Posterior vena cava (tissue), 2 donors: ENCODE measurements around the gene ANO6. TPM values are rescaled to one million over a fixed set of nuclear protein-coding genes. Genes with fewer than 3 reads are reported as not detected.

ENCODE experiments used
- DNase-seq: peaks from one replicate; pipeline ENCODE4 v3.0.0-alpha.2; 2020; ENCODE audit warnings: low spot score
- intact Hi-C, 2 donors: fragments of 100-400 bp; cut with DNase I; formaldehyde crosslinking; loops; one replicate each; pipeline versions ENCODE4 v1.14.1 to v1.14.2; 2022 to 2023
- total RNA-seq, 2 donors: library from RNA; stranded (reverse); fragmentation: NEBNext Ultra II Directional; extraction: Animal tissue kit (Norgen Biotek cat#: 25700); gene quantifications; one replicate each; pipeline ENCODE4 v1.2.1, GENCODE V29; 2021
- donor health status: DM: yes; HTN: yes; CAD: no.
- donor health status: DM: yes; HTN: yes; CAD: no.

ANO6 gene
- total RNA-seq, 2 donors from 2014 or later, result 74.8 to 76.6 TPM

DNA sequence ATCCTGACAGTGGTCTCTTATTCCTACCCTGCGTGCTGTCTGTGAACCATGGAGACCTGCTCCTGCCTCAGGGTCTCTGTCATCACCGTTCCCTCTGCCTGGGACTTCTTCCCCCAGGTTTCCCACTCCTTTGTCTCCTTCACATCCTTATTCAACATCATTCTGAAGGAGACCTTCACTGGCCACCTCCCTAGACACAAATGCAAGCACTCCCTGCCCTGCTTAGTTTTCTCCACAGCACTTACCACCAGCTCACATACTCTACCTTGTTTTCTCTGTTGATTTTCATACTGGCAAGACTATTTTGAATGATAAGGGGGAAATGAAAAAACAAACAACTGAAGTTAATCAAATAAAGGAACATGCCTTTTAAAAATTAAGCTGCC lies 192.8 kb downstream of the ANO6 start:
- intact Hi-C loops, result no loop called here
- DNase-seq, result no peak

DNA sequence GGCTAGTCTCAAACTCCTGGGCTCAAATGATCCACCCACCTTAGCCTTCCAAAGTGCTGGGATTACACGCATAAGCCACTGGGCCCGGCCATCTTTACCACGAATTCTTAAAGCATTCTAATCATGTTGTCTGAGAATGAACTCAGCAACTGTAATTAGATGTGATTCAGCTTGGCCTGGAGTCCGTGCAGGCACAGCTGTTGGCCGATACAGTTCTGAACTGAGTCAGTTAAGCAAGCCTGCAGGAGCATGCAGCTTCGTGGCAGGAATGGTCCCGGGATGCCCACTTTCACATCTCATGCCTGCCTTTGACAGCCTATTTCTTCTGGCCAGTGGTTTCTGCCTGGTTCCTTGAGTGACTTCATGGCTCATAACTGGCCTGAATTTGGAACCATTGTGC lies 194.1 kb downstream of the ANO6 start:
- peak; percentile 88 for DNase-seq
- intact Hi-C loops, result no loop called here

- no peak for DNase-seq
- intact Hi-C loops, result no loop called here
Observed at GRCh38 chr12:45411626-45412025, 195.7 kb downstream of the ANO6 start.

- intact Hi-C loops, result no loop called here
Observed at GRCh38 chr12:45415393-45415817, 199.5 kb downstream of the ANO6 start.

GRCh38 chr12:45416126-45416525 lies 200.2 kb downstream of the ANO6 start:
- DNase-seq, result no peak
- intact Hi-C loops, result no loop called here

More at GRCh38 chr12:45415393-45415817, 199.5 kb downstream of the ANO6 start:
- DNase-seq, result peak; percentile 86

DNA sequence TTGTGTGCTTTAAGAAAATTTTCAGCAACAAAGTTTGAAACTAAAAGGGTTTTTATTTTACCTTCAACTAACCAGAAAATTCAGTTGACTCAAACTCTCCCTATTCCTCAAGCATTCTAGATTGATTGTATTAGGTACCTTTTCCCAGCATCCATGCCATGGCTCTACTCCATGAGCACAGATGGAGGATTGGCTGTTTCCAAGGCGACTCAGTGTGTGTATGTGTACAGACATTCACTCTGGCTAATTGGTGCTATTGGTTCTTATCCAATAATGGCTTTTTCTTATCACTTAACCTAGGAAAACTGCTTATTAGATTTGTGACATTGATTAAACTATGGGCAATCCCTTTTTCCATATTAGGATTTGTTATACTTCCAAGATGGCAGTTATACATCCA lies 202.6 kb downstream of the ANO6 start:
- no peak for DNase-seq
- intact Hi-C loops, result no loop called here

DNA sequence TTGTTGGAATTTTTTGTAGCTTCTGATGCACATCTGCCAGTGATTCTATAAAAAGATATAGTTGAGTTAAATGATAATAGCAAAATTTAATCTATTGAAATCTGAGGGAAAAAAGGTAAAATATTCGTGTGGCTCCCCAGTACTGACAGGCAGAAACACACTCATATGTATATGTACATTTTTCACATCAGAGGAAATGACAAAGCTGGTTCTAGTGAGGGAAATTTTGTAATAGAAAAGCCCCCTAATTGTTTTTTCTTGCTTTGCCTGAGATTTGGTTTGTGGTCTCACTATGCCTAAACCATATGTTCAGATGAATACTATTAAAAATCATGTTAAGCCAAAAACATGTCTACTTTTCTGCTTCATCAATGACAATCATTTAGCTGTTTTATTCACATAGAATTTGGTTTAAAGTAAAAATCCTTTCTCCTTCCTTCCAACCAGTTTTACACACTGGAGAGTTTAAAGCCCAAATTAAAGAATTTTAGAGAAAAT lies 203.5 kb downstream of the ANO6 start:
- intact Hi-C loops, result no loop called here
- no peak for DNase-seq

DNA sequence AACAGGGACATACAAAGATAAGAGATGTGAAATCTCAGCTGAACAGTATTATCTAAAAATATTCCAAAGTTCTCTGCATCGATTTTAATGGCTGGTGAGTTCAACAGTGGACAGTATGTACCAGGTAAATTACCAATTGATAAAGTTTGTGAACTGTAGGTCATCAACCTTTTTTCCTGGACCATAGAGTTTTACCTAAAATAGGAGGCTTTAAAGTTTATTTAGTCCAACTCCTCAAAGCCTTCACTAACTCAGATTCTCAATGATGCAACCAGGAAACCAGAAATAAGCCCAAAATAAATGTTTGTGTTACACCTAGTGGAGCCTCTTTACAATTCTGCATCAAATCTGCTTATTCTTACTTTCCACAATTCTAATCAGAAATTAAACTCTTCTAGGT lies 205.8 kb downstream of the ANO6 start:
- intact Hi-C loops, result no loop called here
- DNase-seq, result no peak

GRCh38 chr12:45423931-45424330 lies 208.0 kb downstream of the ANO6 start:
- no peak for DNase-seq
- intact Hi-C loops, result no loop called here

GRCh38 chr12:45425426-45425825 lies 209.5 kb downstream of the ANO6 start:
- no peak for DNase-seq
- intact Hi-C loops, result no loop called here

DNA sequence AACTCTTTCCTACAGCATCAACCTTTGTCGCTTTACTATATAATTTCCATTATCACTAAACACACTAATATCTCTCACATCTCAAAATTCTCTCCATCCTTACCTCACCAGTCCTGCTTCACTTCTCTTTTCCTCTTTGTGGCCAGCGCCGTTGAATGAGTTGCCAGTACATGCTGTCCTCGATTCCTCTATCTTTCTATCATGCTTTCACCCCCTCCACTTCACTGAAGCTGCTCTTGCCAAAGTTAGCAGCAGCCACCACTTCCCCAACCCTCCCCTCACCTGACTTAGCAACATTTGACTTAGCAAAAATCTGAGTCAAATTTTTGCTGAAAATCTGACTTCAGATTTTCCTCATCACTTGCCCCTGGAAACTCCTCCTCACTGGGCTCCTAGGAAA lies 210.4 kb downstream of the ANO6 start:
- intact Hi-C loops, result no loop called here
- DNase-seq, result no peak

GRCh38 chr12:45427042-45427441 lies 211.1 kb downstream of the ANO6 start:
- intact Hi-C loops, result no loop called here

DNA sequence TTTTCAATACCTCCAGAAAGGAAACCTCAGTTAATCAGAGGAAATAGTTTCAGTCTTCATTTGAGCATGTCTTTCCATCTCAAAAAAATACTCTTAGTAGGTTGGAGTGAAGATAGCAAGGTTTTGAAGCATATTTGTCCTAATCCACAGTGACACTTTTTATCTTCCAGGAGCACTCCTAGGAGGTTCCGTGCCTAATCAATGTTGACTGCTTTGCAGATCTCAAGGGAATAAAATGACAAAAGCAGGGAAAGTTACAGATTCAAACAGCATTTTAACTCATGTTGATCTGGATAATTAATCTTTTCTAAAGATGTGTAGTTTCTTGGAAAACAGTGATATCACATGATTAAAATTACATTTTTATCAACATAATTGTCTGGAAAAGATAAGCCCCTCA lies 213.9 kb downstream of the ANO6 start:
- intact Hi-C loops, result no loop called here
- DNase-seq, result no peak

More at GRCh38 chr12:45427042-45427441, 211.1 kb downstream of the ANO6 start:
- DNase-seq, result no peak

DNA sequence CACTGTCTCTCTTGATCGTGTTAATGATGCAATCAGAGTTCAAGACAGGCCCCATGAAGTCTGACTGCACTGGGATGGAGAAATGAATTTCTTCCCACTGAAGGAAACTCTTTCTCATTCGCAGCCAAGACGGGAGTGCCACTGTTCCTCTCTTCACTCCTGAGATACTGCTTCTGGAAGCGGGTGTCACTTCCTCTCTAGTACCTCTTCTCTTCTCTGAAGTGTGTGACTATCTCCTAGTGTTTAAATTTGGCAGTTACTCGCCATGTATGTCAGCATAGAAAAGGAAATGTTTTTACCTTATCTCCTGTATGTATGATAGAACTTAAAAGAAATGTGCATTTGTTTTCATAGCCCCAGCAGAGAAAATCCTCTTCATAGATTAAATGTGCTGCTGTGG lies 215.2 kb downstream of the ANO6 start:
- DNase-seq, result no peak
- intact Hi-C loops, result no loop called here

- intact Hi-C loops, result no loop called here
Observed at GRCh38 chr12:45432710-45433109, 216.8 kb downstream of the ANO6 start.

DNA sequence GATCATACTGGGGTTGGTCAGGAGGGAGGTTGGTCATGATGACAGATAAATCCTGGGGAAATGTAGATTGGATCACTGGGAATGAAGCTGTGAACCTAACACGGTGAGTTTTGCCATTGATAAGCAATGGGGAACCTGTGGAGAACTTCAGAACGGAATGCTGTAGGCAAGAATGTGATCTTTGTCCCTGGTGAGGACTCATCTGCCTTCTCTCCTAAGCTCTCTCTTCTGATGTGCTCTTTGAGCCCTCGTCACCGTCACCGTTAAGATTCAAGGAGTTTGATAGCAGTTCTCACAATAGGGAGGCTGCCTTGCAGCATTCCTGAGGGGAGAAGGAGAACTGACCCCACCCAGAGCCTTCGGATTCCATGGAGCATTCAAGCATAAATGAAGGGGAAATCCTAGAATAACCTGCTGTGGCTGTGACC lies 217.6 kb downstream of the ANO6 start:
- intact Hi-C loops, result no loop called here
- no peak for DNase-seq

More at GRCh38 chr12:45432710-45433109, 216.8 kb downstream of the ANO6 start:
- DNase-seq, result no peak

GRCh38 chr12:45434094-45434493 lies 218.2 kb downstream of the ANO6 start:
- no peak for DNase-seq
- intact Hi-C loops, result no loop called here

DNA sequence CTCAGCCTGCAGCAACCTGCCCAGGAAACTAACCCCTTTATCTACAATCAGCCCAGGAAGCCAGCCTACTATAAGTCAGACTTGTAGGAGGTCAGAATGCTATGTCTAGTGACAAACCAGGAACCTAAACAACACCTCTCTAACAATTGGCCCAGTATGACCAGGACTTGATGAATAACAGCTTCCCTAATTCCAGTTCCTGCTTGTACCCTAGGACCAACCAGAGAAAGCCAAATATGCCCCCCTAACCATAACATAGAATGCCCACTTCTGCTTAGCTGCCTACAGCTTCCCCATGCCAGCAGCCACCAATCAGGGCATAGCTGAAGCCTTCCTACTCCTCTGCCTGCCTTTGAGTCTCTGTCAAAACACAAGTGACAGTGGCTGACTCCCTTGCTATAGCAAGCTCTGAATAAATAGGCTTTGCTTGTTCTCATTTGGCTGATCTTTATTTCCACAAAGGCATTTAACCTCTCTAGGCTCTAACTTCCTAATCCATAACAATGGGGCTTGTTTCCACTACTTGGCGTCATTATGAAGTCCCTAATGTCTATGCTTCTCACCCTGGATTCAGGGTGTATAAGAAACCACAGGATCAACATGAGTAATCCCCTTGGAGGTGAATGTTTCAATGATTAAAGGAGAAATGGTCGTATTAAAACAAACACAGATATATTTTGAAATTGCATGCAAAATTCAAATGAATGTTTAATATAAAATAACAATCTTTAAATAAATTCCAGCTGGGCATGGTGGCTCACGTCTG lies 220.2 kb downstream of the ANO6 start:
- DNase-seq, result no peak
- intact Hi-C loops, result no loop called here

DNA sequence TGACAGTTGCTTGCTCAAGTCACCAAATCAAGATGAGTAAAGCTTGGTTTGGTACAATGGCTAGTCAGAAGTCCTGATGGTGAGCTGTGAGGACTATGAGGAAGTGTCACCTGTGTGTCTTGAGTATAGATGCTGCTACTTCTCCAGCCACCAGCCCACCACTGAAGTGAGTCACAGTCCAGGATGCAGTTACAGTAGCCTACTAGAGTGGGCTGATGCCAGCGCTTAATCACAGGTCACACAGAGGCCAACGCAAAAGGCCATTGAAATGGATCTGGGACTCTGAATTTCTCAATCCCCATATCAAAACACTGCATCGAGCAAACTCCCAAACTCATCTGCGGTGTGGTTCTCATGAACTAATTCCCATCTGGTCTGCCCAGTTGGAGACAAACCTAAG lies 223.1 kb downstream of the ANO6 start:
- intact Hi-C loops, result no loop called here
- DNase-seq, result no peak

GRCh38 chr12:45446013-45446412 lies 230.1 kb downstream of the ANO6 start:
- no peak for DNase-seq
- intact Hi-C loops, result no loop called here

DNA sequence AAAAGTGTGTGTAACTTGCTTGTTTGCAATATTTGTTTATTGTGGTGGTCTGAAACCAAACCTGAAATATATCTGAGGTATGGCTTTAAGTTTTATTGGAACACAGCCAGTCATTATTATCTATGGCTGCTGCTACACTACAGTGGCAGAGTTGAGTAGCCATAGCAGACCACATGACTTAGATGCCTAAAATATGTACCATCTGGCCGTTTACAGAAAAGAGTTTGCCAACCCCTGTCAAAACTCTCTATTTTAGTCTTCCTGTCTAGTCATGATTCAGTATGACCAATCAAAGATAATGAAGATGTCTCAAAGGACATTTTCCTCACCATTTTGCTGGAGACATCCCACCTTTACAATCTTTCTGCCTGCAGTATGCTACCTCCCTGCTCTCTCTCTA lies 242.3 kb downstream of the ANO6 start:
- DNase-seq, result no peak
- intact Hi-C loops, result no loop called here
